Activated CD4-positive, alpha-beta T cell treated with anti-CD3 and anti-CD28 coated beads, Interleukin-2, amount 50 U/mL, for 4 hours (primary cell): ENCODE measurements around the gene COL8A2.

Source experiments
- DNase-seq, 2 experiments: peaks; one replicate each; pipeline ENCODE4 v3.0.0-alpha.2; 2020

Gene COL8A2

GRCh38 chr1:36088577-36089392 is 36.2 kb downstream of the COL8A2 start, which contains the start of gene ADPRS:
ADPRS (plus strand) TSS chr1:36088892; CDS start chr1:36088905, 13 bp downstream.
- DNase-seq: peak; percentile 83 to 85

- DNase-seq: no peak
These were observed 36.8 kb downstream of the COL8A2 start for GRCh38 chr1:36088265-36088576.

- no peak for DNase-seq
These were observed 37.5 kb downstream of the COL8A2 start for GRCh38 chr1:36087233-36088123.

GRCh38 chr1:36086529-36087232 is 38.3 kb downstream of the COL8A2 start:
- DNase-seq: no peak

GRCh38 chr1:36085686-36086526 is 39.1 kb downstream of the COL8A2 start:
- no peak for DNase-seq

GRCh38 chr1:36085126-36085525 is 39.9 kb downstream of the COL8A2 start:
- no peak for DNase-seq

- no peak for DNase-seq
These were observed 40.4 kb downstream of the COL8A2 start for GRCh38 chr1:36084497-36085115.

- no peak for DNase-seq
These were observed 41.2 kb downstream of the COL8A2 start, which contains the start of gene TEKT2 for GRCh38 chr1:36083635-36084496. TEKT2 (plus strand) TSS chr1:36084094; CDS start chr1:36084922, 828 bp downstream.

- no peak for DNase-seq
These were observed 41.8 kb downstream of the COL8A2 start for GRCh38 chr1:36083219-36083618.

- DNase-seq: no peak
These were observed 43.0 kb downstream of the COL8A2 start for GRCh38 chr1:36081926-36082485.

- DNase-seq: no peak
These were observed 44.2 kb downstream of the COL8A2 start for GRCh38 chr1:36080801-36081200.

- DNase-seq: no peak
These were observed 44.8 kb downstream of the COL8A2 start for GRCh38 chr1:36080236-36080635.

- DNase-seq: no peak
These were observed 47.9 kb downstream of the COL8A2 start for GRCh38 chr1:36076979-36077573.

GRCh38 chr1:36070349-36070748 is 54.7 kb downstream of the COL8A2 start:
- no peak for DNase-seq

- DNase-seq: no peak
These were observed 56.2 kb downstream of the COL8A2 start for GRCh38 chr1:36068866-36069265.

GRCh38 chr1:36067871-36068270 is 57.2 kb downstream of the COL8A2 start:
- no peak for DNase-seq

- DNase-seq: no peak
These were observed 62.7 kb downstream of the COL8A2 start for GRCh38 chr1:36062315-36062714.

GRCh38 chr1:36055706-36056105 is 69.3 kb downstream of the COL8A2 start:
- DNase-seq: no peak

- DNase-seq: no peak
These were observed 71.0 kb downstream of the COL8A2 start for GRCh38 chr1:36053978-36054377.

- no peak for DNase-seq
These were observed 73.2 kb downstream of the COL8A2 start for GRCh38 chr1:36051821-36052220.
